ENCODE data around the gene OAF. TPM values are rescaled to one million over a fixed set of nuclear protein-coding genes. Genes with fewer than 3 reads are reported as not detected.

The OAF gene
- total and polyA plus RNA-seq, 2 donors (not counting 1 experiment from before 2014, with no cell fraction given), result 1.3 to 1.9 TPM

- Histone ChIP-seq H3K27ac (ENCODE audit: low read length in 2 of 2) (no peak overlapping the region), H2AFZ (ENCODE audit: insufficient read depth, low read depth, low read length, poor library complexity, severe bottlenecking) (no peak overlapping the region), H3K79me2 (ENCODE audit: control insufficient read depth, insufficient read depth, low read length) (no peaks in the 10 kb centered on the region), H3K9me3 (ENCODE audit: control extremely low read depth in 1 of 3, control insufficient read depth in 2 of 3, insufficient read depth in 1 of 3, low read length in 2 of 3) (no peaks in the 10 kb centered on the region), H3K9ac (ENCODE audit: low read length) (no peak overlapping the region), H3K27me3 (replicated peaks in 1 of 4; ENCODE audit: control extremely low read depth in 1 of 4, control insufficient read depth in 3 of 4, insufficient read depth in 4 of 4, low read length in 3 of 4) (peaks cover 0 to 10% (median 0%) of the 10 kb centered on the region in 4 experiments), H3K4me1 (ENCODE audit: control insufficient read depth in 2 of 2, insufficient read depth in 2 of 2, low read length in 2 of 2) (no peaks in the 10 kb centered on the region), H4K20me1 (ENCODE audit: control insufficient read depth, insufficient read depth, low read length, poor library complexity, severe bottlenecking) (no peaks in the 10 kb centered on the region), H3K36me3 (replicated peaks in 1 of 2; ENCODE audit: control extremely low read depth in 1 of 2, control insufficient read depth in 1 of 2, extremely low read depth in 1 of 2, insufficient read depth in 2 of 2, low read length in 1 of 2) (no peaks in the 10 kb centered on the region), H3K4me2 (replicated peaks; ENCODE audit: low read depth, low read length, poor library complexity, severe bottlenecking) (no peak overlapping the region), H3K4me3 (ENCODE audit: control extremely low read depth in 1 of 5, extremely low read depth in 1 of 5, insufficient read depth in 1 of 5, low read depth in 2 of 5, low read length in 4 of 5) (no peak overlapping the region)
- no peak overlapping the region for H3K27ac Mint-ChIP-seq
- ChIA-PET POLR2A (no interaction called here), CTCF (no interaction called here)
- H3K9me3 Mint-ChIP-seq (ENCODE audit: insufficient read depth), result no peaks in the 10 kb centered on the region
- ATAC-seq (ENCODE audit: low read depth) (no peak), DNase-seq (no peak)
- peaks cover 44% of the 10 kb centered on the region for H3K27me3 Mint-ChIP-seq
- intact Hi-C loops (cut with micrococcal nuclease), result no loop called here
- no peaks in the 10 kb centered on the region for H3K4me1 Mint-ChIP-seq
- no peak overlapping the region for H3K4me3 Mint-ChIP-seq
- WGBS (ENCODE audit: insufficient coverage), result 72% methylated on average over 3 of the region's 7 CpGs
- no peak for TF ChIP-seq CTCF (IDR thresholded peaks at IDR 0.05)
- TF ChIP-seq EZH2 (IDR thresholded peaks at IDR 0.05; ENCODE audit: borderline replicate concordance, insufficient read depth, low read depth, low read length, poor library complexity, severe bottlenecking), result no peak
These were observed 25.7 kb upstream of the OAF start for GRCh38 chr11:120184946-120185705.

- Histone ChIP-seq H3K4me3 (ENCODE audit: control extremely low read depth in 1 of 5, extremely low read depth in 1 of 5, insufficient read depth in 1 of 5, low read depth in 2 of 5, low read length in 4 of 5) (no peak overlapping the region), H4K20me1 (ENCODE audit: control insufficient read depth, insufficient read depth, low read length, poor library complexity, severe bottlenecking) (no peaks in the 10 kb centered on the region), H2AFZ (ENCODE audit: insufficient read depth, low read depth, low read length, poor library complexity, severe bottlenecking) (no peak overlapping the region), H3K9ac (ENCODE audit: low read length) (no peak overlapping the region), H3K27ac (ENCODE audit: low read length in 2 of 2) (no peak overlapping the region), H3K36me3 (replicated peaks in 1 of 2; ENCODE audit: control extremely low read depth in 1 of 2, control insufficient read depth in 1 of 2, extremely low read depth in 1 of 2, insufficient read depth in 2 of 2, low read length in 1 of 2) (no peaks in the 10 kb centered on the region), H3K9me3 (ENCODE audit: control extremely low read depth in 1 of 3, control insufficient read depth in 2 of 3, insufficient read depth in 1 of 3, low read length in 2 of 3) (no peaks in the 10 kb centered on the region), H3K27me3 (replicated peaks in 1 of 4; ENCODE audit: control extremely low read depth in 1 of 4, control insufficient read depth in 3 of 4, insufficient read depth in 4 of 4, low read length in 3 of 4) (peaks cover 0 to 12% (median 0%) of the 10 kb centered on the region in 4 experiments), H3K4me1 (ENCODE audit: control insufficient read depth in 2 of 2, insufficient read depth in 2 of 2, low read length in 2 of 2) (no peaks in the 10 kb centered on the region), H3K4me2 (replicated peaks; ENCODE audit: low read depth, low read length, poor library complexity, severe bottlenecking) (no peak overlapping the region), H3K79me2 (ENCODE audit: control insufficient read depth, insufficient read depth, low read length) (no peaks in the 10 kb centered on the region)
- no peak for DNase-seq
- Mint-ChIP-seq H3K4me1 (no peaks in the 10 kb centered on the region), H3K27ac (no peak overlapping the region), H3K27me3 (peaks cover 46% of the 10 kb centered on the region), H3K9me3 (ENCODE audit: insufficient read depth) (no peaks in the 10 kb centered on the region), H3K4me3 (no peak overlapping the region)
- TF ChIP-seq EZH2 (IDR thresholded peaks at IDR 0.05; ENCODE audit: borderline replicate concordance, insufficient read depth, low read depth, low read length, poor library complexity, severe bottlenecking) (no peak), CTCF (IDR thresholded peaks at IDR 0.05) (no peak)
- WGBS (ENCODE audit: insufficient coverage), result 100% methylated on average over 1 of the region's 3 CpGs
- POLR2A ChIA-PET, result no interaction called here
- intact Hi-C loops (cut with micrococcal nuclease), result no loop called here
- no peak for ATAC-seq (ENCODE audit: low read depth)
- CTCF ChIA-PET, result no interaction called here
These were observed 25.0 kb upstream of the OAF start for GRCh38 chr11:120185706-120186455.
